Occipital lobe (tissue), 2 donors: ENCODE results near the gene SGTA. TPM values are rescaled to one million over a fixed set of nuclear protein-coding genes. Genes with fewer than 3 reads are reported as not detected.

Experiments used
- DNase-seq: peaks from one replicate; lab custom pipeline; 2025; lab: John Stamatoyannopoulos, UW
- total RNA-seq: library from RNA; depleted of rRNA; stranded (reverse); fragments of >200 nt; gene quantifications from one replicate; pipeline ENCODE4 v1.2.3, GENCODE V29; 2014

The SGTA gene
- total RNA-seq, 1 donor from 2014 or later: 24.2 TPM

DNA sequence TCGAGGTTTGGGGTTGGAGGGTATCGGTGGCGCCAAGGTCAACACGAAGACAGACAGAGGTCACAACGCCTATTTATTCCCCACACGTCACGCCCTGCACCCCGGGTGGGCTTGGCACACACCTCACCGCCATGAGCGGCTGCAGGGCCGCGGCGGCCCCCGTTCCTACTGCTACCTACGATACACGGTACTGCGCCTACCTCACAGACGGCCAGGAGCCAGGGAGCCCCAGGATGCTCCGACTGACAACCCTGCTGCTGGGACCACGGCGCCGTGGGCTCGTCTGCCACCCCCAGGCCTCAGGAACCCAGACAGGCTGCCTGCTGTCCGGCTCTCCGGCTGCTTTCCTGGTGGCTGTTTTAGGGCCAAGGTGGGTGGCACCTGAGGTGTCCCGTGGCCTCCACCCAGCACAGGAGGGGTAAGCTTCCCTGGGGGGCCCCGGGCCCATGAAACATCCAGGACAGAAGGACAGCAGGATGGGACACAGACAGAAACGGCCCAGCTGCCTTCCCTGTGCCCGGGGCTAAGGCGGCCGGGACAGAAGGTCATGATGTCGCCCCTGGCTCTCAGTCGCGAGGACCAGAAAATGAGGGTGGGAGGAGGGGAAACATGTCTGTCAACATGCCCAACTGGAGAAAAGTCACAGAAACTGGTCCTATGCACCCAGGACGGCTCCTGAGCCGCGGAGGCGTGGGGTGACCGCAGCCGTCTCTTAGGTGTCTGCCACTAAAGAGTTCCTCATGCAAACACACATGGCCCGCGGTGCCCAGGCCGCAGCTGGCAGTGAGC is 28.2 kb downstream of the SGTA start:
- no peak for DNase-seq

DNA sequence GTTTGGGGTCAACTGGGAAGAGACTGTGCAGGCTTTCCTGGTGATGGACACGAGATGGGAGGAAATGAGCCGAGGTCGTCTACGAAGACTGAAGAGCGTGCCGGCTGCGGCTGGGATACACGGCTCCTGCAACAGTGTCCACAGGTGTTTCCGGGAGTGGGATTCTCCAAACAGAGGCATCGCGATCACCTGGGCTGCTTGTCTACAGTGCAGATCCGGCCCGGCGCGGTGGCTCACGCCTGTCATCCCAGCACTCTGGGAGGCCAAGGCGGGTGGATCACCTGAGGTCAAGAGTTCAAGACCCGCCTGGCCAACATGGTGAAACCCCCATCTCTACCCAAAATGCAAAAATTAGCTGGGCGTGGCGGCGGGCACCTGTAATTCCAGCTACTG is 31.6 kb downstream of the SGTA start:
- no peak for DNase-seq

- DNase-seq: no peak
Measured at GRCh38 chr19:2750808-2751437, 32.1 kb downstream of the SGTA start.

DNA sequence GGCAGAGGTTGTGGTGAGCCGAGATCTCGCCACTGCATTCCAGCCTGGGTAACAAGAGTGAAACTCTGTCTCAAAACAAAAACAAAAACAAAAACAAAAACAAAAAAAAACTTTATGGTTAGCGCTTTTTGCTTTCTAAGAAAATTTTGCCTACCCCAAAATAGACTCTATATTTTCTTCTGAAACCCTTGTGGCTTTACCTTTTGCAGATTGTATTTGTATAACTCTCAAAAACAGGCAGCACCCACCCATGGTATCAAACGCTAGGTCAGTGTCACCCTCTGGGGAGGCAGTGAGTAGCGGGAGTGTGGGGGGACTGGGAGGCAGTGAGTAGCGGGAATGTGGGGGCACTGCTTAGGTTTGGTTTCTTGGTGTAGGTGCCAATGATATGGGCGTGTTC is 35.7 kb downstream of the SGTA start:
- DNase-seq: no peak

DNA sequence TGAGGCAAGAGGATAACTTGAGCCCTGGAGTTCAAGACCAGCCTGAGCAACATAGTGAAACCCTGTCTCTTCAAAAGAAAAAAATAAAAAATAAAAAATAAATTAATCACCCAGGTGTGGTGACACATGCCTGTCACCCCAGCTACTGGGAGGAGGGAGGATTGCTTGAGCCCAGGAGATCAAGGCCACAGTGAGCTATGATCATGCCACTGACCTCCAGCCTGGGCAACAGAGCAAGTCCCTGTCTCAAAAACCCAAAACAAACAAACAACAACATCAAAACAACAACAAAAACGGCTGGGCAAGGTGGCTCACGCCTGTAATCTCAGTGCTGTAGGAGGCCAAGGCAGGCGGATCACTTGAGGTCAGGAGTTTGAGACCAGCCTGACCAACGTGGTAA is 39.0 kb downstream of the SGTA start:
- no peak for DNase-seq

DNA sequence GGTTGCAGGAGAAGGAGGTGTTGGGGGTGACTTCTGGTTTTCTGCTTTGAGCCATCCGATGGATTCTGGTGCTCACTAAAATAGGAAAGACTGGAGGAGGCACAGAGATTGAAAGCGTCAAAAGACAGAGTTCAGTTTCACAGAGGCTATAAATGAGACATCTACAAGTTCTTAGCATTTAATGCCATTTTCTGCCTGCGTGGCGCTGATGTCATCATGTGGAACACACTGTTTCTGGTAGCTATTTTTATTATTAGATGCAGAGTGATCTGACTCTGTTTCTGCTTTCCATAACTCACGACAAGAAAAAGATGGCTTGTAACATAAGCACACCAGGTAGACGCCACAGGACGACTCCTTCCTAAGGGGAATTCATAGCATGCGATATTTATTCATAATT is 40.0 kb downstream of the SGTA start:
- no peak for DNase-seq

- no peak for DNase-seq
Measured at GRCh38 chr19:2740314-2740656, 42.8 kb downstream of the SGTA start.

DNA sequence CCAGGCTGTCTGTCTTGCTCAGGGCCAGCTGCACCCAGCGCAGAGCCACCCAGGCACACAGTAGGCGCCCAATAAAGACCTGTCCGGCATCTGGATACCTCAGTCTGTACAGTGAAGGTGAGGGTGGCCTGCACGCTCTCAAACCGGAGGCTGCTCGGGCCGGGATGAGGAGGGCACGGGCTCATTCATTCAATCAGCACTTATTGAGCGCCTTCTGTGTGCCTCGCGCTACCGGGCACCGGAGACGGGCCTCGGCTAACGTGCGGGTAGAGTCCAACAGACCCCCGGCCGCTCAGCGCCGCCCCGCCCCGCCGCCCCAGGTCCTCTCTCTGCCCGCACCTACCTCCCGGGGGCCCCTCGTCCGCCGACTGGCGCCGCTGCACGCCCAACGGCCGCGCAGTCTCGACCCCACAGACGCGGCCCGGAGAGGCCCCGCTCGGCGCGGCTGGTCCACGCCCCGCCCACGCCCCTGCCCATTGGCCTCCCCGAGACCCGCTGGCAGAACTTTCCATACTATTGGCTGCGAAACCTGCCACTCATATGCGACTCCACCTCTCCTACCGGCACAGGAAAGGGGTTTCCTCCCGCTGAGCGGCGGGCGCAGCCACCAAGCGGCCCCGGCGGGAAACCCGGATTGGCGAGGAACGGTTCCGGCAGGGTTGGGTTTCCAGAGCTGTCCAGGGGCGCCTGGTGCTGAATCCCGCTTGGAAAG is 43.3 kb downstream of the SGTA start, which contains the start of gene SLC39A3:
SLC39A3 (minus strand) TSS at position 416 of the 712 bp plus-strand sequence. CDS start 2,760 bp downstream, outside the sequence.
- DNase-seq: peak; percentile 96

DNA sequence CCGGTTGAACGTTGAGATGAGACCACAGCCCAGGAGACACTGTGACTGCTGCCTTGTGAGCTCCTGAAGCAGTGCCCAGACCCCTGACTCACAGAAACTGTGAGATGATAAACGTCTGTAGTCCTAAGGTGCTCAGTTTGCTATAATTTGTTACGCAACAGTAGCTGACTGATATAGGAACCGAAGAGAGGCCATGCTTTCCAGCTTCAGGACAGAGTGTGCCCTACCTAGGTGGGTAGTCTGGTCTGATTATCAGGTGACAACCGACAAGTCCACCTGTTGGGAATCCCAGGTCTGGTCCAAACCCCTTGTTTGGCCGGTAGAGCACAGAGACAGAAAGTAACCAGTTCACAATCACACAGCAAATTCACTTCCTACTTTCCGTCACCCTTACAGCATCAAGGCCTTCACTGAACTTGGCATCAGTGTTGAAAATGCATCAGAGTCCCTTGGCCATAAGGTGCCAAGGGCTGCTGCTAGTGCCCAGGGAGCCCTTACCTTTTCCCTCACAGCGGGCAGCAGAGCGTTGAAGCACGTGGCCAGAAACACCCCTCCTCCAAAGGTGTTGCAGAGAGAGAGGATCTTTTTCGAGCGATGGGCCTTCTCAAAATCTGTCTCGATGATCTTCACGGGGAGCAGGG is 46.4 kb downstream of the SGTA start:
- DNase-seq: no peak

DNA sequence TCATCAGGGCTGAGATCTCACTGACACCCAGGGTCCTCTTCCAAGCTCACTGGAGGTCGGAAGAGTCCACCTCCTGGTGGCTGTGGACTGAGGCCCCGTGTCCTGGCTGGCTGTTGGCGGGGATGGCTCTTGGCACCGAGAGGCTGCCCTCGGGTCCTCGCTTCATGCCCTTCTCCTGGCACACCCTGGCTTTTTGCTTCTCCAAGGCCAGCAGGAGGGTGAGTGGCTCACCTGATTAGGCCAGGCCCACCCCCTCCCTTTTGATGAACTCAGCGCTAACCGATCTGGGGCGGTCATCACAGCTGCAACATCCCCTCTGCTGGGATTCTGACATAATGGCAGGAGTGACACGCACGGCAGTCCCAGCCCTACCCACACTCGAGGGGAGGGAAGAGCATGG is 47.7 kb downstream of the SGTA start:
- DNase-seq: no peak

DNA sequence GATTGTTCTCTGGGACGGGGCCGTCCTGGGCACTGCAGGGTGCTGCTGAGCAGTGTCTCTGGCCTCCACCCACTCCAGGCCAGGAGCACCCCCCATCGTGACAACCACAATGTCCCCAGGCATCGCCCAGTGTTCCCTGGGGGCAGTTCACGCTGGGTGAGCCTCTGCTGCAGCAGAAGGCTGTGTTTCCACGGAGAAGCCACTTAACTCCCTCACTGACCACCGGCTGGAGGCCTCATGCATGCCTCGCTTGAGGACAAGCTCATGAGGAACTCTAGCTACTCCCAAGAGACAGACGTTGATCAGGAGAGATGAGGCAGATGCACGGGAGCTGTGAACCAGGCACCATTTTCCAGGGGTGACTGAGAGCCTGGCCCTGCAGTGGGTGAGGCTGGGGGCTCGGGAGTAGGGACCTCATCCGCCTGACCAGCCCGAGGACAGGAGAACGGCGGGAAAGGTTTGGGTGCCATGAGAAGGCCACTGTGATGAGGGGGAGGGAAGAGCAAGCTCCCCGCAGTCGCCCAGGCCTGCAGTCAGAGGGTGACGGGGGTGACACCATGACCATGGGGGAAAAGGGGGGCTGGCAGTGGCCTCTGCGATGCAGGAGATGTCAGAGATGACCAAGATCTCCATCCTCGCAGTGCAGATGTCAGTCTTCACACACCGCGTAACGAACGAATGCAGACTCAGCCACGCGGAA is 48.3 kb downstream of the SGTA start:
- no peak for DNase-seq

GRCh38 chr19:2733930-2734588 is 49.0 kb downstream of the SGTA start:
- no peak for DNase-seq

- DNase-seq: no peak
Measured at GRCh38 chr19:2732883-2733282, 50.2 kb downstream of the SGTA start.

DNA sequence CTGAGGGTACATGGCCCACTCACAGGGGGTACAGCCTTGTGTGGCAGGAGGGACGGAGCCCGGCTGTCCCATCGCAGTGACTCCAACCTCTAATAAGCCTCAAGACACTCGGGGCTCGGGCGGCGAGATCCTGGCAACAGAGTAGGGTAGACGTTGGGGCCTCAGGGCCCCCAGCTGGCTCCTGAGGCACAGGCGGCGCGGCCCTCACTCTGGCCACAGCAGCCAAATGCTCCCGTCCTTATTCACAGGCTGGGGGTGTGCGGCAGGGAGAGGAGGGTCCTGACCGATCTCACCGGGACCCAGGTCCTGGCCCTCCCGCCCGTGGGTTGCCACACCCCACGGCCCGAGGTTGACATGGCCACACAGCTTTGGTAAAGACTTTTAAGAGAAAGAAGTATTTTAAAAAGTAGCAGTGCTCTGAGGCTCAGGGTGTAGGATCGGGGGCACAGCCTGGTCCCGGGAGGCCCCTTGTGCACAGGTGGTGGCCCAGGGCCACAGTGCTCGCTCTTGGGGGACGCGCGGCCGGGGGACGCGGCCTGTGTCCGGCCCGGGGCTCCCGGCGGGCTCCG is 50.8 kb downstream of the SGTA start:
- DNase-seq: no peak

DNA sequence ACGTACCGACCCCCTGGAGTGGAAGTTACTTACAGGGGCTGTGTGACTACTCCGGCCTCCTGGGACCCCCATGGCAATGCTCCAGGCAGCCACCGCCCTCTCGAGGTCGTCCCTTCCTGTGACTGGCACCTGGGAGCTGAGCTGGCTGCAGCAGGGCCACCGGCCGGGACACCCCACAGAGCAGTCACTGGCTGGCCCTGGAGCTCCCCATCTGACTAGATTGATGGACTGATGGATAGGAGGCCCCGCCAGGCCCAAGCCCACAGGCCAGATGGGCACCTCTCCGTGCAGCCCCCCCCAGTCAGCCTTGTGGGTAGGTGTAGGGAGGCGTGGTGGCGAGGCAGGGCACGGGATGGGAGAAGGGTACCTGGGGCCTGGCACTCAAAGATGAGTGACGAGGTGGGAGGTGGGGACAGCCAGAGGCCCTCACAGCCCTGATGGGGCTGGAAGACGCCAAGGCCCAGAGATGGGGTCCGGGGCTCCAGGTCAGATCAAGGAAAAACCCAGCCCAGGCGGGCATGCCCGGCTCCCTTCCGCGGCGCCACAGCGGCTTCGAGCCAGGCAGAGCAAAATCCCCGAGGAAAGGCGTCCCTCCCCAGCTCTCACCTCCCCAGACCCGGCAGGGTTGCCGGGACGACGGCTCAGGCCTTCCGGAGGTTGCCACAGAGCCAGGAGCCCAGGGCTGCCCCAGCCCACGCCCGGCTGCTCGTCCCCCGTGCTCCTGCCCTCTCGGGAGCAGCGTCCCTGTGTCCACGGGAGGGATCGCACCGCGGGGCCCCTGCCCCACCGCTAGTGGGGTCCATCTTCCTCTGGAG is 51.7 kb downstream of the SGTA start:
- DNase-seq: no peak

DNA sequence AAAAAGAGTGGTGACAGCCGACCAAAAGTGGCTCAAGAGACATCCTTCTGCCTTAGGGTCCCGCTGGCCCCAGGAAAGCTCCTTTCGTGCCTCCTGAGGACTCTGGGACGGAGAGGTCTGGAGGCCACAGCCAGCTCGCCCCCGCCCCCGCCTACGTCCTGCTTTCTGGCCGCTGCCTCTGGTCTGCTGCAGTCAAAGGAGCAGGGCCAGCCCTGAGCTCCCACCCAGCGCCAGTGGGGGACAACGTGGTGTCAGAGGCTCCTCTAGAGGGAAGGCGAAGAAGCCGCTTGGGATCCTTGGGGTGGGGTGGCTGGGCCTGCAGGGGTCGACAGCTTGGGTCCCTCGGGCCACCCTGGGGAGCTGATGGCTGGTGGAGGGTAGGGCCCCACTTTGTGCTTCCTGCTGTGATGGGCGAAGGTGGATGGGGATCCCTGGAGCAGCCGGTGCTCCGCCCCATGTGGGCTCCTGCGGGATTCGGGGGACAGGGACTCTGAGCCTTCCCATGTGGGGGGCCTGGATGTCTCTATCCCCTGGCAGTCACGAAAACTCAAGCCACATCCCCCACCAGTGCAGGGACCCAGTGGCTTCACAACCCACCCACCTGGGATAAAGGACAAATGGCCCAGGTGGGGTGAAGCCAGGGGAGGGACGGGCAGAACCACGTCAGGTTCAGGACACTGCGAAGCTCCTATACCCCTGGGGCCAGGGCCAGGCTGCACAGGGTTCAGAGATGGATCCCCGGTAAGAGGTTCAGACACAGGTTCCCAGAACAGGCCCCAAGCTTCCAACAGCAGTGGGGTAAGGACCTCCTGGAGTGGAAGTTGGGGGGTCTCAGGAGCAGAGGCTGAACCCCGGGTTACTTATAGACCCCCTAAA is 52.9 kb downstream of the SGTA start:
- no peak for DNase-seq

- DNase-seq: no peak
Measured at GRCh38 chr19:2728783-2729387, 54.2 kb downstream of the SGTA start.

DNA sequence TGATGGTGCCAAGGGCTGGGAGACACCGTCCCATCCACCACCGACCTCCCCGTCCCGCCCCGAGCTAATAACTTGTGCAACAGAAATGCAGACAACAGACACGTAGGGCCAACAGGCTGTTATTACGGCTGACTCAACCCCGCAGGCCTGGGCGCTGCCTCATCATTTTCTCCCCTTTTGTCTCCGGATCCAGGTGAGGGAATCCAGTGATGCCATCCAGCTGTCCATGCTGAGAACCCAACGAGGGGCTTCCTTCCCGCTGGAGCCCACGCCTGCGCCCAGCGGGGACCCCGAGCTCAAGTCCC is 55.5 kb downstream of the SGTA start:
- no peak for DNase-seq
